Memory B cell (primary cell): Measurements from ENCODE around the gene USP10.
"Not testable (repeated sequence)": the region's sequence is repeated elsewhere in the genome, so short reads cannot be mapped to it uniquely, and the experiment has no call there.

ENCODE experiments used
- ATAC-seq: fragments of 150-1000 bp; cut with Tn5 transposase; 2 replicates; pipeline ENCODE4 v1.10.0; 2021; ENCODE audit warnings: low read depth, mild to moderate bottlenecking, moderate library complexity
- DNase-seq, 2 donors: peaks; one replicate each; pipeline ENCODE4 v3.0.0; 2022; ENCODE audit warnings: low spot score in 2 of 2
- H3K27ac Mint-ChIP-seq: one replicate; pipeline ENCODE4 v1.8.0; 2022; ENCODE audit warnings: mild to moderate bottlenecking, moderate library complexity, mixed read lengths
- H3K27me3 Mint-ChIP-seq: one replicate; pipeline ENCODE4 v1.8.0; 2022; ENCODE audit warnings: mixed read lengths
- H3K36me3 Mint-ChIP-seq: one replicate; pipeline ENCODE4 v1.8.0; 2022; ENCODE audit warnings: mild to moderate bottlenecking, mixed read lengths
- H3K4me1 Mint-ChIP-seq: one replicate; pipeline ENCODE4 v1.8.0; 2022; ENCODE audit warnings: mixed read lengths
- H3K4me3 Mint-ChIP-seq: one replicate; pipeline ENCODE4 v1.8.0; 2022; ENCODE audit warnings: mild to moderate bottlenecking, moderate library complexity, mixed read lengths
- H3K9me3 Mint-ChIP-seq: one replicate; pipeline ENCODE4 v1.8.0; 2022; ENCODE audit warnings: mixed read lengths

Gene USP10

DNA sequence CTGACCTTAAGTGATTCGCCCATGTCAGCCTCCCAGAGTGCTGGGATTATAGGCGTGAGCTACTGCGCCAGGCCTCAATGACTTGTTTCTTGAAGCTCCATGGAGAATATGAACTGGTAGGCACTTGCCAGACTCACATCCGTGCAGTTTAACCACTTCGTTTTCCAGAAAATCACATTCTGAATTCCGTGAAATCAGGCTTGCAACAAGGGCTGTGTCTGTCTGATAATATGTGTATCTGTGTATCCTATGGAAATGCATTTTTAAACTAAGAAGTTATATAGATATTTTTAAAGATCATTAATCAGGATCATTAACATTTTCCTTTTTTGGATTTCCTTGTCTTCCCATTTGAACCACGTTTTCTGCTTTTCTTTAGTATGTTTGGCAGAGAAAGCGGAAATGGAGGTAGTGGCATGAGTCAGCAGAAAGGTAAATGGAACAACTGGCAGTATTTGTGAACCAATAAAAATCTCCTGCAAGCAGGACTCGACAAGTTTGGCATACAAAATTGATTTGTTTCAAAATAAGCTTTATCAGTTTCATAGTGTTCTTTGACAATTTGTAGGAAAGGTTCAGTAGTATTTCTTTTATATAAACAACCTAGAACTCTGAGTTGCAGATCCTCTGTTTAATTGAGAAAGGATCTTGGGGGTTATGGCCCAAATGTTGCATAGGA lies 33.0 kb downstream of the USP10 start:
- no peak overlapping the region for H3K4me3 Mint-ChIP-seq
- H3K4me1 Mint-ChIP-seq: peaks cover 23% of the 10 kb centered on the region

DNA sequence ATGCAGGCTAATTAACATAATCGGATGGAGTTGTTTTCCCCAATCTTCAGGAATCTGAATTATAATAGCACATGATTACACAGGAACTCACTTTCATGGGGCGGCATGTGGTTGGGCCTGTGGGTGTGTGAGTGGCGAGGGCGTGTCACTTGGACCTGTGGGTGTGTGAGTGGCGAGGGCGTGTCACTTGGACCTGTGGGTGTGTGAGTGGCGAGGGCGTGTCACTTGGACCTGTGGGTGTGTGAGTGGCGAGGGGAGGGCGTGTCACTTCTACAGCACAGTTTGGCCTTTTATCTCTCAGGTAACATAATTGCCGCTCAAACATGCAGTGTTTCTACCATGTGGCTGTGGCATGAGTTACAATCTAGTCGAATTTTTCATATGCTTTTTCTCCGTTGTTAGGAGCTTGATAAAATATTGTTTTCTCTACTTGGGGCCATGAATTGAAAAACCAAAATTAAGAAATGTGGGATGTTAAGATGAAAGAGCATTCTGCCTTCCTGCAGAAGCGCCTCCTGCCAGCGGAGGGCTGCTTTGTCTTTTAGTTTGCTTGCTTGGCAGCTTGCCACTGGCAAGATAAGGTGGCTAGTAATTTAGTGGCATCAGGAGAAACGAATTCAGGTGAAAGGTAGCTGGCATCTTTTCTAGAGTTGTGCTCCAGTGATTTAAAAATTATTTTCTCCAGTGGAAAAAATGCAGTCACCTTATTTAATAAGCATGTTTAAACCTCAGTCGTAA lies 36.2 kb downstream of the USP10 start:
- Mint-ChIP-seq H3K36me3 (peaks cover 4% of the 10 kb centered on the region), H3K9me3 (no peaks in the 10 kb centered on the region), H3K27me3 (no peaks in the 10 kb centered on the region), H3K4me3 (no peak overlapping the region), H3K4me1 (peaks cover 11% of the 10 kb centered on the region), H3K27ac (no peak overlapping the region)
- DNase-seq (no peak), ATAC-seq (no peak)

More for the DNA sequence above, 33.0 kb downstream of the USP10 start:
- Mint-ChIP-seq H3K36me3 (peaks cover 2% of the 10 kb centered on the region), H3K9me3 (no peaks in the 10 kb centered on the region), H3K27ac (no peak overlapping the region), H3K27me3 (no peaks in the 10 kb centered on the region)
- ATAC-seq (no peak), DNase-seq (no peak)

DNA sequence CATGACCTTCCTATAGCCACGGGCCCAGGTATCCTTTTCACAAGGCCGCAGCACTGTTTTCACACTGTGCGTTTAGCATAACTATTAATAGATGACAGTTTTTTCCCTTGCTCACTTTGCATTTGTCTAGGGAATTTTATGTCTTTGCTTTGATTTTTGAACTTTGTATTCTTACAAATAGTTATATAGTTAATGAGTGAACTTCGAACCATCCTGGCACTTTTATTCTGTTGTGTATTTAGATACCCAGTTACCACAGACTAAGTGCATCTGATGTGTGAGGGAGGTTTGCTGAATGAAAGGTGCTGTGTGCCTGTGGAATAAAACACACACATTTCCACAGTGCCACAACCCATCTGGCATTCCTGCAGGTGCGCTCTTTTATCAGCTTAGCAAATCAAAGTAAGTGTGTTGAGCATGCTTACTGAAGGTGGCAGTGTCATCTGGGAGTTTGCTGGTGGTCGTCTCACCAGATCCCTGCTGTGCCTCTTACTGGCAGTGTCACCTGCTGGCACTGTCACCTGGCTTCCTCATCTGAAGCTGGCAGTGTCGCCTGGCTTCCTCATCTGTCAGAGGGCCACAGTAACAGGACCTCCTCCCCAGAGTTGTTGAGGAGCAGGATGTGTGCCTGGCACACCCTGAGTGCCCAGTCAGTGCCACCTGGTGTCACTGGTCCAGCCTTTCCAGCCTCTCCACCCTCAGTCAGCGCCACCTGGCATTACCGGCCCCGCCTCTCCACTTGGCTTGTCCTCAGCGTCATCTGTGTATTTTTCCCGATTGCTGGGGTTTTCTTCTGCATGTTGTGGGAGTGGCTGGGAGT lies 37.6 kb downstream of the USP10 start:
- Mint-ChIP-seq H3K36me3 (peaks cover 8% of the 10 kb centered on the region), H3K4me1 (peaks cover 13% of the 10 kb centered on the region), H3K4me3 (no peak overlapping the region), H3K27me3 (no peaks in the 10 kb centered on the region), H3K27ac (no peak overlapping the region), H3K9me3 (no peaks in the 10 kb centered on the region)
- no peak for DNase-seq
- no peak for ATAC-seq

DNA sequence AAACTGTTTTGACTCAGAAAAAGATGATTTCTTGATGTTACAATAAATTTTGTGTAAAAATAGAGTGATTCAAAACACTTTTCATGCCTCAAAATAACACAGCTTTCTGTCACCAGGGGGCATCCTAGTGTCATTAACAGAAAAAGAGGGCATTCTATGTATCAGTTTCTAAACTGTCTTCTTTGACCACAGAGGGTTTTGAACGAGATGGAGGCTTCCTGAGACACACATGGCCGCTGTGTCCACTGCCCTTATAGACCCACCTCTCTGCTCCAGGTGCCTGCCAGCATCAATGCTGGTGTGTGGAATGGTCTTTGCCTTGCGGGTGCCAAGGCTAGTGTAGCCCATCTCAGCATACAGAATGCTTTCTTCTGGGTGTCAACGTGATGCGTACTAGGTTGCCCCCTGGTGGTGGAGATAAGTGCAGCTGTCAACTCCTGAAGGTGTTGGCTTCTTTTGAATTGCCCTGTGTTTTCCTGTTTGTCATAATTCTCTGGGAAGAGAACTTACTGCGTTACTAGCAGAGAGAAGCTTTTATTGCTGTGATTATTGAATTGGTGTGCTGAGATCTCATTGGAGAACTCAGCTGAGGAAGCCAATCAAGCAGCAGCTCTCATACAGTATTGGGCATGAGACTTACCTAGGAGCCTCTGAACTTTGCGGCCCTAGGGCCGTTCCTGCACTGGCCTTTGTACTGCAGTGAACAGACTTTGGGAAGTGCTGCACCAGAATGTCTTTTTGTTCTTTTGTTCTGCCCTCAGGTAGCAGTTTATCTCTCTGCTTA lies 38.6 kb downstream of the USP10 start:
- H3K36me3 Mint-ChIP-seq: peaks cover 10% of the 10 kb centered on the region
- peak overlapping the region; percentile 47 for H3K4me3 Mint-ChIP-seq
- H3K27ac Mint-ChIP-seq: no peak overlapping the region
- H3K9me3 Mint-ChIP-seq: no peaks in the 10 kb centered on the region
- peaks cover 15% of the 10 kb centered on the region for H3K4me1 Mint-ChIP-seq
- ATAC-seq (peak; percentile 88), DNase-seq (peak; percentile 77 to 79)
- no peaks in the 10 kb centered on the region for H3K27me3 Mint-ChIP-seq

DNA sequence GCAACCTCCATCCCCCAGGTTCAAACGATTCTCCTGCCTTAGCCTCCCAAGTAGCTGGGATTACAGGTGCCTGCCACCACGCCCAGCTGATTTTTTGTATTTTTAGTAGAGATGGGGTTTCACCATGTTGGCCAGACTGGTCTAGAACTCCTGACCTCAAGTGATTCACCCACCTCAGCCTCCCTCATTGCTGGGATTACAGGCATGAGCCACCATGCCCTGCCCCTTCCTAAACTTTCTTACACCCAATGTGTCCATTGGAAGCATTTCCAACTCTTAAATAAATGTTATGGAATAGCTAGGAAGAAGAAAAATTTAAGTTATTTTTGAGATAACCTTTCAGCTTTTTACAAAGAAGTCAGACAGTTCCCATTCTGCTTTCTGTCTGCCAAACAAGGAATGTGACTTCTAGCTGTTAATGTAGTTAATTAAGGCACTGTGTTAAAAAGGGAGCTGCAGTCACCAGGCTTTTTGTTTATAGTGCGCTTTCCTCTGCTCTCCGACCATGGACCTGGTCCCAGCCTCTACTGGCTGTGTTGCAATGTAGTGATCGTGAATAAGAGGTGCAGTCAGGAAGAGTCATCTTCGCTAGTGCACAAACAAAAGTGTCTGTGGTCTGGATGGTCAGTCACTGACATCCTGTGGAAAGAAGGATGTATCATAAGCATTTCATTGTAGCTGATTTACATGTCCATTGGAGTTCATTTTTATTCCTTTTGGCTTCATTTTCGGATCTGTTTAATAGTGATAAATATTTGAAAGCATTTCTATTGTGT lies 39.7 kb downstream of the USP10 start:
- no peak overlapping the region for H3K4me3 Mint-ChIP-seq
- no peak for ATAC-seq
- H3K9me3 Mint-ChIP-seq: no peaks in the 10 kb centered on the region
- DNase-seq: no peak
- peaks cover 7% of the 10 kb centered on the region for H3K36me3 Mint-ChIP-seq
- H3K27ac Mint-ChIP-seq: no peak overlapping the region
- peaks cover 15% of the 10 kb centered on the region for H3K4me1 Mint-ChIP-seq
- H3K27me3 Mint-ChIP-seq: no peaks in the 10 kb centered on the region

DNA sequence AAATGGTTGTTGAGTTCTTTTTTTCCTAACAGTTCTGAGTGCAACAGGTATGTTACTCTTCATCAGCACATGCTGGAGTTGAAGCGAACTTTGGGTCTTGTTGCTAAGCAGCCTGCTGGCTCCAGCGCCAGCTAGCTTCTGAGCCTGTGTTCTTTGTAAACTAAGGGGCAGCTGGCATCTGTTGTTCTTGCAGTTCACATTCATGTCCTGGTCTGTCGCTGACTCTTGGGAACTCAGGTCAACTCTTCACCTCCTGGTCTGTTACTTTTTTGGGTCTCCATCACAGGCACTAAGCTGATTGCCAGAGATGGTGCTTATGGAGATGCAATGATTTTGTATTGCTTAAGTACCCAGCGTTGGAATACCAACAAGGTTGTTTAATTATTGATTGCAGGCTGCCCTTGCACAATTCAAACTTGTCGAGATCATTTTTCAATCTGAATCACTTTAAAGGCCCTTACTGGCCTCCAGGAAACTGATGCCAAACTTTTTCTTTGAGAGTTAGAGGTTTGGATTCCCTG lies 40.9 kb downstream of the USP10 start:
- Mint-ChIP-seq H3K27ac (no peak overlapping the region), H3K36me3 (peaks cover 9% of the 10 kb centered on the region), H3K27me3 (no peaks in the 10 kb centered on the region), H3K4me3 (no peak overlapping the region), H3K4me1 (peaks cover 15% of the 10 kb centered on the region), H3K9me3 (no peaks in the 10 kb centered on the region)
- ATAC-seq (no peak), DNase-seq (no peak)

DNA sequence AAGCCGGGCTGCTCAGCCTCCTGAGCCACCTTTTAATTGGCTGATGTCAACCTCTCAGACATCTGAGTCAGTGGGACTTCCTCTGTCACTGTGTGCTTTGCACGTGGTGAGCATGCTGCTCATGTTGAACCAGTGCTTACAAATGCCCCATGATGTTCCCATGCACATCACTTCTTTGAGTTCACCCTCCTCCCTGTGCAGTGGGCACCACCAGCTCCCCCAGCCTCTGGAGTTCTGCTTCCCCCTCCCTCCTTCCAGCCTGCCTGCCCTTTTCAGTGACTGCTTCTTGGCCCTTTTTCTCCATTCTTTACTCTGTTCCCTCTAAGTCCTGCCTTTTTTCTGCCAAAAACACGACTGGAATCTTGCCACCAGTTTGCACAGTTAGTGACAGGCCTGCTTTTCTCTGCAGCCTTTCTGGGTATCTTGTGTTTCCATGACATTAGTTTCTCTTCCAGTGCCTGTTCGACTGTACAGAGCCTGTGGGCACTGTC lies 41.6 kb downstream of the USP10 start:
- no peak for DNase-seq
- no peaks in the 10 kb centered on the region for H3K27me3 Mint-ChIP-seq
- H3K4me1 Mint-ChIP-seq: peaks cover 15% of the 10 kb centered on the region
- ATAC-seq: no peak
- peak overlapping the region; percentile 39 for H3K27ac Mint-ChIP-seq
- H3K9me3 Mint-ChIP-seq: no peaks in the 10 kb centered on the region
- H3K4me3 Mint-ChIP-seq: no peak overlapping the region
- peaks cover 9% of the 10 kb centered on the region for H3K36me3 Mint-ChIP-seq

DNA sequence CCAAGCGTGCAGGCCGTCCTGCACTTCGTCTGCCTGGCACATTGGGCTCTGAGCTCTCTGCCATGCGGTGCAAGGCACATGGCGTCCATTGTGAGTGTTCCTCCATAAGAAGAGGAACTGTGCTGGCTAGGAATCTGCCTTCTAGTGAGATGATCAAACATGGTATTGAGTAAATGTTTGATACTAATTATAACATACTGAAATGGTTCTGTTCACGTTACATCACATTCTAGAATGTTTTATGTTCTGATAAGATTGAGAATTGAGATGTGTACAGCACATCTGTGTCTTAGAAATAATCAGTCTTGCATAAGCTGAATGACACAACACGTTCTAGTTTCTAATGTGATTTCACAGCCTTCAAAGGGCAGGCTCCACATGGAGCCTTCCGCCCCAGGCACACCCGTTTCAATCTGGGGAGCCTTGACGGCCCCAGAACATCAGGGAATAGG lies 42.9 kb downstream of the USP10 start:
- DNase-seq (no peak), ATAC-seq (no peak)
- H3K27ac Mint-ChIP-seq: no peak overlapping the region
- H3K36me3 Mint-ChIP-seq: peaks cover 9% of the 10 kb centered on the region
- no peak overlapping the region for H3K4me3 Mint-ChIP-seq
- H3K27me3 Mint-ChIP-seq: no peaks in the 10 kb centered on the region
- peaks cover 15% of the 10 kb centered on the region for H3K4me1 Mint-ChIP-seq
- no peaks in the 10 kb centered on the region for H3K9me3 Mint-ChIP-seq

DNA sequence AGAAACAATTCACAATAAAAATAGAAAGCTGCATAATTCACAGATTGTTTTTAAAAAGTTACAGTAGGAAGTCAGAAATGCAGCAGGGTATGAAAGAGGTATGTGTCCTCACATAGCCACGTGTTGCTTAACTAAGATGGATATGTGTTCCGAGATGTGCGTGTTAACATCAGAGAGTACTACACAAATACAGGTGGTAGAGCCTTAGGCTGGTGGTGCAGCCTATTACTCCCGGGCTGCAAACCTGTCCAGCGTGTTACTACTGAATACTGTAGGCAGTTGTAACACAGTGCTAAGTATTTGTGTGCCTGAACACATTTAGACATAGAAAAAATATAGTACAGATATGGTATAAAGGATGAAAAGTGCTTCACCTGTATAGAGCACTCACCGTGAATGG lies 46.4 kb downstream of the USP10 start:
- Mint-ChIP-seq H3K27ac (peak overlapping the region; percentile 31), H3K4me3 (no peak overlapping the region), H3K36me3 (peaks cover 7% of the 10 kb centered on the region), H3K27me3 (no peaks in the 10 kb centered on the region), H3K9me3 (no peaks in the 10 kb centered on the region), H3K4me1 (peaks cover 18% of the 10 kb centered on the region)
- DNase-seq (no peak), ATAC-seq (no peak)

DNA sequence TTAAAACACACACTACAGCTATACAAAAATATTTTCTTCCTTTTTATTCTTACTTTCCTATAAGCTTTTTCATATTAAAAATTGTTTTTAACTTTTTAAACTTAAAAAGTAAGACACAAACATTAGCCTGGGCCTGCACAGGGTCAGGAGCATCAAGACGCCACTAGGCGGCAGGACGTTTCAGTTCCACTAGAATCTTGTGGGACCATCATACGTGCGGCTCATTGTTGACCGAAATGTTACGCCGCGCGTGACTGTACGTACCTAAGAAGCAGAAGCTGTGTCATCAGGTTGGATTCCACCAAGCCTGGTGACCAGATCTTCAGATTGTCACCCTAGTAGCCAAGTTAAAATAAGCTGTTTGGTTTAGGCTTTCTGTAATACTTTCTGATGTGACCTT lies 47.1 kb downstream of the USP10 start:
- no peaks in the 10 kb centered on the region for H3K9me3 Mint-ChIP-seq
- H3K4me1 Mint-ChIP-seq: peaks cover 18% of the 10 kb centered on the region
- ATAC-seq (no peak), DNase-seq (no peak)
- no peaks in the 10 kb centered on the region for H3K27me3 Mint-ChIP-seq
- no peak overlapping the region for H3K4me3 Mint-ChIP-seq
- H3K36me3 Mint-ChIP-seq: peaks cover 3% of the 10 kb centered on the region
- no peak overlapping the region for H3K27ac Mint-ChIP-seq

DNA sequence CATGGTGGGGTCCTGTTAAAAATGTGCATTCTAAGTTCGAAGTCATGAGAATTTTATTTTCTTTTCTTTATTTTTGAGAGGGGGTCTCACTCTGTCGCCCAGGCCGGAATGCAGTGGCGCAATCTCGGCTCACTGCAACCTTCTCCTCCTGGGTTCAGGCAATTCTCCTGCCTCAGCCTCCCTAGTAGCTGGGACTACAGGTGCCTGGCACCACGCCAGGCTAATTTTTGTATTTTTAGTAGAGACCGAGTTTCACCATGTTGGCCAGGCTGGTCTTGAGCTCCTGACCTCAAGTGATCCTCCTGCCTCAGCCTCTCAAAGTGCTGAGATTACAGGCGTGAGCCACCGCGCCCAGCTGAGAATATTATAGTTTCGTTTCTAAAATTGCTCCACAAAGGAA lies 48.4 kb downstream of the USP10 start:
- ATAC-seq, DNase-seq, H3K9me3 Mint-ChIP-seq, H3K27ac Mint-ChIP-seq, H3K36me3 Mint-ChIP-seq, H3K4me3 Mint-ChIP-seq, H3K27me3 Mint-ChIP-seq: not testable (repeated sequence)
- H3K4me1 Mint-ChIP-seq: peaks cover 19% of the 10 kb centered on the region

DNA sequence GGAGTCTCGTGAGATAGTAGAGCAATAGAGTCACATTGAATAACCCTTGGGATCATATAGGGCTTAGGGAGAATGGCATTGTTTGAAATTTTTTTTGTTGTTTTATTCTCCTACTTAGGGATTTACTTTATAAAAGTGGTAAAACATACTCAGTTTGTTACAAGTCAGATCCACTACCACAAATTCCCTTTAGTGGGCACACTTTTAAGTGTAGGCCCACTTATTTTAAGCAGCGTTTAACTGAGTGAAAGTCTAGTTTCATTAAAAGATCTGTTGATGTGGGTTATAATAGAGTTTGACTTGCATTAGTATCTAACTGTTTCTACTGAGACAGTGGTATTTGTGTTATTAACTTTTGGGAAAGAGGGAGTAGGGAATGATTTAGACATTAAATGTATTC lies 49.3 kb downstream of the USP10 start:
- Mint-ChIP-seq H3K27me3 (no peaks in the 10 kb centered on the region), H3K4me3 (no peak overlapping the region), H3K9me3 (no peaks in the 10 kb centered on the region), H3K27ac (peak overlapping the region; percentile 85), H3K36me3 (peaks cover 1% of the 10 kb centered on the region), H3K4me1 (peaks cover 27% of the 10 kb centered on the region)
- no peak for DNase-seq
- no peak for ATAC-seq

DNA sequence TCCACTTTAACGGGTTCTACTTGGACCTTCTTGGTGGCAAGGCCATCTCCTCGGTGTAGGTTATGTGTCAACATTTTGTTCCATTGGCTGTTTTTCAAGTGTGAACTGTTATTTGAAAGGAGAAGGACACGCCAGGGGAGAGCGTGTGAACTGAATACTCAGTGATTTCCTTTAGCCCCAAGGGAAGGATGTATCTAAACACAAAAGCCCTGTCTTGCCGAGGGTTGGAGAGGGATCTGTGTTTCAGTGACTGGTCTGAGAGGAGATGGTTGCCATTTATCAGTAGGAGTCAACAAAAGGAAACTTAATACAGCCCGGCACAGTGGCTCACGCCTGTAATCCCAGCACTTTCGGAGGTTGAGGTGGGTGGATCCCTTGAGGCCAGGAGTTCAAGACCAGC lies 50.0 kb downstream of the USP10 start:
- DNase-seq: no peak
- Mint-ChIP-seq H3K4me1 (peaks cover 32% of the 10 kb centered on the region), H3K27ac (peak overlapping the region; percentile 85), H3K36me3 (no peaks in the 10 kb centered on the region), H3K27me3 (no peaks in the 10 kb centered on the region), H3K4me3 (no peak overlapping the region), H3K9me3 (no peaks in the 10 kb centered on the region)
- ATAC-seq: no peak
